Immature natural killer cell (primary cell): ENCODE results near the gene FHIT. TPM values are rescaled to one million over a fixed set of nuclear protein-coding genes. Genes with fewer than 3 reads are reported as not detected.

Experiments
- DNase-seq, 3 donors: peaks; one replicate each; pipeline ENCODE4 v3.0.0; 2022; ENCODE audit warnings: mixed read lengths in 1 of 3
- H3K27ac Mint-ChIP-seq, 6 donors: one replicate each; pipeline ENCODE4 v1.8.0; 2020; ENCODE audit warnings: mixed read lengths in 6 of 6, mild to moderate bottlenecking in 5 of 6, inconsistent platforms in 4 of 6, moderate library complexity in 3 of 6
- H3K27me3 Mint-ChIP-seq, 3 donors: one replicate each; pipeline ENCODE4 v1.8.0; 2020 to 2021; ENCODE audit warnings: low read depth in 3 of 3, mild to moderate bottlenecking in 3 of 3, mixed read lengths in 3 of 3, moderate library complexity in 3 of 3, inconsistent platforms in 1 of 3
- H3K36me3 Mint-ChIP-seq, 3 donors: one replicate each; pipeline ENCODE4 v1.8.0; 2020; ENCODE audit warnings: mixed read lengths in 3 of 3, inconsistent platforms in 2 of 3, mild to moderate bottlenecking in 2 of 3
- H3K4me1 Mint-ChIP-seq, 2 donors: one replicate each; pipeline ENCODE4 v1.8.0; 2020; ENCODE audit warnings: inconsistent platforms in 2 of 2, mild to moderate bottlenecking in 2 of 2, mixed read lengths in 2 of 2, moderate library complexity in 1 of 2
- H3K4me3 Mint-ChIP-seq, 5 donors: one replicate each; pipeline ENCODE4 v1.8.0; 2020; ENCODE audit warnings: mild to moderate bottlenecking in 5 of 5, mixed read lengths in 5 of 5, inconsistent platforms in 3 of 5, moderate library complexity in 3 of 5
- H3K9me3 Mint-ChIP-seq, 6 donors: one replicate each; pipeline ENCODE4 v1.8.0; 2020; ENCODE audit warnings: mild to moderate bottlenecking in 6 of 6, mixed read lengths in 6 of 6, inconsistent platforms in 4 of 6, moderate library complexity in 3 of 6
- polyA plus RNA-seq, 3 donors: library from polyadenylated mRNA; unstranded; fragments of 300-500 nt; fragmentation: Illumina TruSeq; gene quantifications; one replicate each; pipeline ENCODE4 v1.2.3, GENCODE V29; 2021

The FHIT gene
- polyA plus RNA-seq, 3 donors from 2014 or later: 2.5 to 8.8 (median 3.9) TPM

DNA sequence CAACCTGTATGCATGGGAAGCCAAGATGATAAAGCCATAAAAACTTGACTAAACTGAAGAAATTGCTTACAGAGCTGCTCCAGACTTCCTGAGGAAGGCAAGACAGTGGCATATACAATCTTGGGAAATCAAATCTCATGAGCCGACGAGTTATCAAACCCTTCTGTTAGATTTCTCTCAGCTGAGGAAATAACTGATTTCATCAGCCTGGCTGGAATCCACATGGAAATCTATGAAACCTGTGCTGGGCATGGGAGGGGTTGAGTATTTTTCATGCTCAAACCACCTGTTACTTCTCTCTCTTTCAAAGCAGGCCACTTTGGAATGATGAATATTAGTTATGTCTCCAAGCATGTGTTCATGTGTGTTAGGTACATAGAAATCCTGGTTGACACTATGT is 727.7 kb downstream of the FHIT start:
- Mint-ChIP-seq H3K36me3 (peaks cover 0 to 5% (median 0%) of the 10 kb centered on the region in 3 donors), H3K4me1 (no peaks in the 10 kb centered on the region), H3K27ac (no peak overlapping the region), H3K27me3 (peaks cover 2 to 4% (median 4%) of the 10 kb centered on the region in 3 donors), H3K4me3 (no peak overlapping the region), H3K9me3 (no peaks in the 10 kb centered on the region)
- DNase-seq: no peak

DNA sequence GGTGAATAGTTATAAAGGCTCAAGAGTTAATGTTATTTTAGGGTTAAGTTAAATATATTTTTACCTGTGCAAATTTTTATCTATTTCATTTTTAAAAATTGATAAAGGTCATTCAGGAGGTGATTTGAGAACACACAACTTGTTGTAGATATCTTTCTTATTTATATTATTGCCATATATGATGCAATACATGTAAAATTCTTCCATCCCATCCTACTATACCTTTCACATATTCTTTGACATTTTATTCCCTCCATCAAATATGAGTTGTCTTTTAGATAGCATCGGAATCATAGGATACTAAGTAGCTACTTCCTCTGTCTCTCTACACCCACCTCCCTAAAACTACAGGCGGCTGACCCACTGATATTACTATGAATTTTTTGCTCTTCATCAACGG is 734.1 kb downstream of the FHIT start:
- peaks cover 0 to 5% (median 0%) of the 10 kb centered on the region in 3 donors for H3K36me3 Mint-ChIP-seq
- H3K27ac Mint-ChIP-seq: no peak overlapping the region
- no peak for DNase-seq
- no peaks in the 10 kb centered on the region for H3K9me3 Mint-ChIP-seq
- H3K27me3 Mint-ChIP-seq: peaks cover 0 to 4% (median 4%) of the 10 kb centered on the region in 3 donors
- no peak overlapping the region for H3K4me3 Mint-ChIP-seq
- no peaks in the 10 kb centered on the region for H3K4me1 Mint-ChIP-seq

- H3K4me1 Mint-ChIP-seq: no peaks in the 10 kb centered on the region
- H3K36me3 Mint-ChIP-seq: no peaks in the 10 kb centered on the region
- H3K9me3 Mint-ChIP-seq: no peaks in the 10 kb centered on the region
- H3K27me3 Mint-ChIP-seq: peaks cover 0 to 2% (median 0%) of the 10 kb centered on the region in 3 donors
- no peak overlapping the region for H3K4me3 Mint-ChIP-seq
- no peak overlapping the region for H3K27ac Mint-ChIP-seq
- DNase-seq: no peak
Observed at GRCh38 chr3:60514866-60515265, 736.4 kb downstream of the FHIT start.

DNA sequence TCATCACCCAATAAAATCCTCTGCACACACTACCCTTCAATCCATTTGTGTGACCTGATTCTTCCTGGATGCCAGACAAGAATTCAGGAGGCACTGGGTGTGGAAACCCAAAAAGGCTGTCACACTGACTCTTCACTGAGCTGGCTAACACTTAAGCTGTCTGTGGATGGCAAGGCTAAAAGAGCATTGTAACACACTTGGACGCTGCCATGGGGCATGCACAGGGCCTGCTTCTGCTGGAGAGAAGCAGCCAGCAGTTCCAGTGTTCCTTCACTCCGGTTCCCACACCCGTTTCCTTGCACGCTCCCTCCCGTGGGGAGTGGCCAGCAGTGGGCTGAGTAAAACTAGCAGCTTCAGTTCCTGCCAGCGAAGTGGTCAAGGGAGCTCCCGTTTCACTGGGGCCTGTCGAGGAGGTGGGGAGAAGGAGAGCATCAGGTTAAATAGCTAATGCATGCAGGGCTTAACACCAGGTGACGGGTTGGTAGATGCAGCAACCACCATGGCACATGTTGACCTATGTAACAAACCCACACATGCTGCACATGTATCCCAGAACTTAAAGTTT is 737.1 kb downstream of the FHIT start:
- H3K9me3 Mint-ChIP-seq: no peaks in the 10 kb centered on the region
- no peak overlapping the region for H3K27ac Mint-ChIP-seq
- no peaks in the 10 kb centered on the region for H3K4me1 Mint-ChIP-seq
- H3K27me3 Mint-ChIP-seq: peaks cover 0 to 2% (median 0%) of the 10 kb centered on the region in 3 donors
- H3K36me3 Mint-ChIP-seq: no peaks in the 10 kb centered on the region
- H3K4me3 Mint-ChIP-seq: no peak overlapping the region
- no peak for DNase-seq

DNA sequence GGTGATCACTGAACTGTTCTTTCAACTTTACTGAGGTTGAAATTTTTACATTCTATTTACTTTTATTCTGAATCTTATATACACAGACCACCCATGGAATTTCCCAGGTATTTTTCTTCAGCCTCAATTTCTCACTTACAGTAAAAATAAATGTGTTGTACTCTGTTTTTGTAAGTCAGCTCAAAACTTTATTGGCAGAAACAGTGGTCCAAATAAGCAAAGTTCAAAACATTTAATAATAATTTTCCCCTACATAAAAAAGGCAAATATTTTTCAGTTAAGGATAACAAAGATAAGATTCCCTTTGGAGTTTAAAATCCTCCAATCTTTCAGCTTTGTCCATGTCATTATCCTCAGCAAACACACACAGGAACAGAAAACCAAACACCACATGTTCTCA is 738.0 kb downstream of the FHIT start:
- peaks cover 0 to 3% (median 0%) of the 10 kb centered on the region in 6 donors for H3K9me3 Mint-ChIP-seq

GRCh38 chr3:60512506-60512905 is 738.7 kb downstream of the FHIT start:
- Mint-ChIP-seq H3K4me1 (no peaks in the 10 kb centered on the region), H3K4me3 (no peak overlapping the region), H3K9me3 (peaks cover 0 to 3% (median 0%) of the 10 kb centered on the region in 6 donors), H3K36me3 (no peaks in the 10 kb centered on the region), H3K27me3 (no peaks in the 10 kb centered on the region), H3K27ac (no peak overlapping the region)
- no peak for DNase-seq

More for the DNA sequence above, 738.0 kb downstream of the FHIT start:
- Mint-ChIP-seq H3K4me3 (no peak overlapping the region), H3K4me1 (no peaks in the 10 kb centered on the region), H3K36me3 (no peaks in the 10 kb centered on the region), H3K27me3 (no peaks in the 10 kb centered on the region), H3K27ac (no peak overlapping the region)
- no peak for DNase-seq

GRCh38 chr3:60509471-60509870 is 741.8 kb downstream of the FHIT start:
- Mint-ChIP-seq H3K36me3 (no peaks in the 10 kb centered on the region), H3K4me1 (no peaks in the 10 kb centered on the region), H3K27me3 (no peaks in the 10 kb centered on the region), H3K4me3 (no peak overlapping the region), H3K9me3 (peaks cover 0 to 5% (median 0%) of the 10 kb centered on the region in 6 donors), H3K27ac (no peak overlapping the region)
- DNase-seq: no peak

- H3K9me3 Mint-ChIP-seq: peaks cover 0 to 5% (median 0%) of the 10 kb centered on the region in 6 donors
- DNase-seq: no peak
- H3K4me3 Mint-ChIP-seq: no peak overlapping the region
- H3K36me3 Mint-ChIP-seq: no peaks in the 10 kb centered on the region
- H3K27me3 Mint-ChIP-seq: no peaks in the 10 kb centered on the region
- no peak overlapping the region for H3K27ac Mint-ChIP-seq
- H3K4me1 Mint-ChIP-seq: no peaks in the 10 kb centered on the region
Observed at GRCh38 chr3:60504827-60505457, 746.3 kb downstream of the FHIT start.

GRCh38 chr3:60501314-60501713 is 749.9 kb downstream of the FHIT start:
- no peak overlapping the region for H3K4me3 Mint-ChIP-seq
- H3K4me1 Mint-ChIP-seq: no peaks in the 10 kb centered on the region
- peaks cover 0 to 3% (median 0%) of the 10 kb centered on the region in 3 donors for H3K27me3 Mint-ChIP-seq
- no peak overlapping the region for H3K27ac Mint-ChIP-seq
- DNase-seq: no peak
- no peaks in the 10 kb centered on the region for H3K36me3 Mint-ChIP-seq
- peaks cover 0 to 2% (median 0%) of the 10 kb centered on the region in 6 donors for H3K9me3 Mint-ChIP-seq

- no peaks in the 10 kb centered on the region for H3K4me1 Mint-ChIP-seq
- H3K27me3 Mint-ChIP-seq: peaks cover 0 to 3% (median 0%) of the 10 kb centered on the region in 3 donors
- H3K27ac Mint-ChIP-seq: no peak overlapping the region
- H3K36me3 Mint-ChIP-seq: no peaks in the 10 kb centered on the region
- H3K9me3 Mint-ChIP-seq: peaks cover 0 to 4% (median 0%) of the 10 kb centered on the region in 6 donors
- no peak overlapping the region for H3K4me3 Mint-ChIP-seq
- DNase-seq: no peak
Observed at GRCh38 chr3:60497902-60498301, 753.4 kb downstream of the FHIT start.

GRCh38 chr3:60490992-60491391 is 760.3 kb downstream of the FHIT start:
- no peak overlapping the region for H3K4me3 Mint-ChIP-seq
- H3K27ac Mint-ChIP-seq: no peak overlapping the region
- peaks cover 0 to 3% (median 0%) of the 10 kb centered on the region in 6 donors for H3K9me3 Mint-ChIP-seq
- H3K27me3 Mint-ChIP-seq: no peaks in the 10 kb centered on the region
- H3K4me1 Mint-ChIP-seq: no peaks in the 10 kb centered on the region
- no peak for DNase-seq
- H3K36me3 Mint-ChIP-seq: no peaks in the 10 kb centered on the region

GRCh38 chr3:60475096-60475495 is 776.2 kb downstream of the FHIT start:
- Mint-ChIP-seq H3K4me3 (no peak overlapping the region), H3K4me1 (no peaks in the 10 kb centered on the region), H3K9me3 (peaks cover 0 to 3% (median under 1%) of the 10 kb centered on the region in 6 donors), H3K27ac (no peak overlapping the region), H3K27me3 (peaks cover 0 to under 1% (median 0%) of the 10 kb centered on the region in 3 donors), H3K36me3 (peaks cover 0 to 3% (median 0%) of the 10 kb centered on the region in 3 donors)
- no peak for DNase-seq

DNA sequence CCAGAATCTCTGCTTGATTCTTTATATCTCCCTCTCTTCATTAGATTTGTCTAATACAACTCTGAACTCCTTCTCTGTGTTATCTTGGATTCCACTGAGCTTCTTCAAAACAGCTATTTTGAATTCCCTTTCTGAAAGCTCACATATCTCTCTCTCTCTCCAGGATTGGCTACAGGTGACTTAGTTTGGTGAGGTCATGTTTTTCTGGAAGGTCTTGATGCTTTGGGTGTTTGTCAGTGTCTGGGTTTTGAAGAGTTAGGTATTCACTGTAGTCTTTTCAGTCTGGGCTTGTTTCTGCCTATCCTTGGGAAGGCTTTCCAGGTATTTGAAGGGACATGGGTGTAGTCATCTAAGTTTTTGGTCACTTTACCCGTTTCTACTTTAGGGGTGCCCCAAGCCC is 781.8 kb downstream of the FHIT start:
- DNase-seq: no peak
- H3K27ac Mint-ChIP-seq: no peak overlapping the region
- peaks cover 0 to 4% (median 4%) of the 10 kb centered on the region in 3 donors for H3K27me3 Mint-ChIP-seq
- H3K36me3 Mint-ChIP-seq: no peaks in the 10 kb centered on the region
- H3K4me3 Mint-ChIP-seq: no peak overlapping the region
- H3K9me3 Mint-ChIP-seq: peaks cover 0 to 12% (median 3%) of the 10 kb centered on the region in 6 donors
- H3K4me1 Mint-ChIP-seq: no peaks in the 10 kb centered on the region

- Mint-ChIP-seq H3K9me3 (peaks cover 0 to 7% (median 1%) of the 10 kb centered on the region in 6 donors), H3K4me1 (no peaks in the 10 kb centered on the region), H3K4me3 (no peak overlapping the region), H3K27ac (no peak overlapping the region), H3K36me3 (no peaks in the 10 kb centered on the region), H3K27me3 (peaks cover 0 to 4% (median 2%) of the 10 kb centered on the region in 3 donors)
- no peak for DNase-seq
Observed at GRCh38 chr3:60463685-60464084, 787.6 kb downstream of the FHIT start.
